ENCODE results near the gene ELP4. TPM values are rescaled to one million over a fixed set of nuclear protein-coding genes. Genes with fewer than 3 reads are reported as not detected.

The ELP4 gene
- total and polyA plus RNA-seq, 9 of the 15 experiments (the other 6 are each of a cell fraction or from before 2014, with no cell fraction given): 24.1 to 60.3 (median 38.7) TPM

- Histone ChIP-seq H3K9me1 (ENCODE audit: control insufficient read depth, insufficient read depth, low read length) (no peaks in the 10 kb centered on the region), H3K27me3 (ENCODE audit: control insufficient read depth in 2 of 2, insufficient read depth in 2 of 2, low read length in 2 of 2) (peaks cover 5 to 26% of the 10 kb centered on the region in 2 experiments; a peak in 4 of 5 replicates), H3K4me3 (no peak overlapping the region), H3K9ac (ENCODE audit: insufficient read depth in 1 of 2, low read depth in 2 of 2, low read length in 2 of 2) (no peak overlapping the region), H3K9me3 (replicated peaks; ENCODE audit: control insufficient read depth, insufficient read depth, low read depth, low read length) (no peaks in the 10 kb centered on the region), H3K4me1 (replicated peaks in 1 of 2; ENCODE audit: control insufficient read depth in 2 of 2, insufficient read depth in 2 of 2, low read length in 2 of 2) (no peaks in the 10 kb centered on the region; a peak in 2 of 5 replicates), H3K79me2 (ENCODE audit: control insufficient read depth, insufficient read depth, low read length) (no peaks in the 10 kb centered on the region), H3K4me2 (ENCODE audit: insufficient read depth, low read length) (no peak overlapping the region), H4K20me1 (replicated peaks; ENCODE audit: control insufficient read depth, insufficient read depth, low read length) (no peaks in the 10 kb centered on the region), H3K27ac (ENCODE audit: extremely low read depth, low read depth, low read length) (no peak overlapping the region), H3K36me3 (ENCODE audit: control insufficient read depth, insufficient read depth, low read length) (no peaks in the 10 kb centered on the region), H2AFZ (ENCODE audit: low read depth, low read length) (no peak overlapping the region)
- in situ Hi-C loops (cut with MboI) (no loop called here), intact Hi-C loops (cut with micrococcal nuclease) (no loop called here)
- no peak for TF ChIP-seq TSC22D4 (tag; IDR thresholded peaks at IDR 0.05)
- CTCF ChIA-PET (ENCODE audit: low intra/inter-chr PET ratio): no interaction called here
- FAIRE-seq (no peak), ATAC-seq (no peak), DNase-seq (ENCODE audit: extremely low read depth in 1 of 4, low spot score in 3 of 4) (no peak)
- no TSS peak for BruUV-seq (replicated peaks)
- 58% methylated on average over 11 of the region's 21 CpGs for WGBS (ENCODE audit: insufficient coverage, low coverage, missing lambda C conversion rate)
- POLR2A ChIA-PET: no interaction called here
Observed at GRCh38 chr11:31798057-31798553, 288.5 kb downstream of the ELP4 start.

- FAIRE-seq: no peak
Observed at GRCh38 chr11:31798554-31799434, 289.2 kb downstream of the ELP4 start.

More at GRCh38 chr11:31798554-31799434, 289.2 kb downstream of the ELP4 start:
- in situ Hi-C loops (cut with MboI): no loop called here
- Histone ChIP-seq H3K4me3 (no peak overlapping the region), H3K27ac (ENCODE audit: extremely low read depth, low read depth, low read length) (no peak overlapping the region), H3K79me2 (ENCODE audit: control insufficient read depth, insufficient read depth, low read length) (no peaks in the 10 kb centered on the region), H3K4me1 (replicated peaks in 1 of 2; ENCODE audit: control insufficient read depth in 2 of 2, insufficient read depth in 2 of 2, low read length in 2 of 2) (peaks cover 0 to 3% of the 10 kb centered on the region in 2 experiments; a peak in 4 of 5 replicates), H3K36me3 (ENCODE audit: control insufficient read depth, insufficient read depth, low read length) (no peaks in the 10 kb centered on the region), H2AFZ (ENCODE audit: low read depth, low read length) (no peak overlapping the region), H4K20me1 (replicated peaks; ENCODE audit: control insufficient read depth, insufficient read depth, low read length) (no peaks in the 10 kb centered on the region), H3K9me3 (replicated peaks; ENCODE audit: control insufficient read depth, insufficient read depth, low read depth, low read length) (no peaks in the 10 kb centered on the region), H3K27me3 (ENCODE audit: control insufficient read depth in 2 of 2, insufficient read depth in 2 of 2, low read length in 2 of 2) (peaks cover 6 to 32% of the 10 kb centered on the region in 2 experiments; a peak in 4 of 5 replicates), H3K9ac (ENCODE audit: insufficient read depth in 1 of 2, low read depth in 2 of 2, low read length in 2 of 2) (no peak overlapping the region), H3K9me1 (ENCODE audit: control insufficient read depth, insufficient read depth, low read length) (no peaks in the 10 kb centered on the region), H3K4me2 (ENCODE audit: insufficient read depth, low read length) (no peak overlapping the region)
- intact Hi-C loops (cut with micrococcal nuclease): no loop called here
- ATAC-seq (no peak), DNase-seq (ENCODE audit: extremely low read depth in 1 of 4, low spot score in 3 of 4) (no peak)
- no TSS peak for BruUV-seq (replicated peaks)
- 66% methylated on average over 29 of the region's 60 CpGs for WGBS (ENCODE audit: insufficient coverage, low coverage, missing lambda C conversion rate)
- ChIA-PET POLR2A (no interaction called here), CTCF (ENCODE audit: low intra/inter-chr PET ratio) (no interaction called here)
- TF ChIP-seq NCOA1 (IDR thresholded peaks at IDR 0.05; ENCODE audit: low read depth) (no peak), MYC (IDR thresholded peaks at IDR 0.05; ENCODE audit: low read depth, low read length) (no peak), MYC (CRISPR knock-in tag; IDR thresholded peaks at IDR 0.05; ENCODE audit: borderline replicate concordance, low read depth) (no peak), ZNF778 (CRISPR knock-in tag; IDR thresholded peaks at IDR 0.05) (no peak), RAD21 (CRISPR knock-in tag; conservative IDR thresholded peaks at IDR 0.05 in 1 of 2, IDR thresholded peaks at IDR 0.05 in 1 of 2) (no peak), POLR3G (IDR thresholded peaks at IDR 0.05; ENCODE audit: extremely low read depth, insufficient read length, insufficient replicate concordance) (no peak), RB1 (IDR thresholded peaks at IDR 0.05; ENCODE audit: low read depth) (no peak), MECOM (CRISPR knock-in tag; IDR thresholded peaks at IDR 0.05) (no peak), EP400 (IDR thresholded peaks at IDR 0.05) (no peak)

Data from K562 (cell line).